Liver (tissue), 9 donors: ENCODE data around the gene POU4F3. TPM values are rescaled to one million over a fixed set of nuclear protein-coding genes. Genes with fewer than 3 reads are reported as not detected.

Source experiments
- DNase-seq: peaks from one replicate; pipeline ENCODE4 v3.0.0-alpha.2; 2017; ENCODE audit warnings: low spot score
- H3K27ac ChIP-seq, 2 donors: one replicate each; pipeline ENCODE4 v1.7.0; 2013; ENCODE audit warnings: inconsistent platforms in 2 of 2, low read length in 2 of 2, control low read depth in 1 of 2, low read depth in 1 of 2, mild to moderate bottlenecking in 1 of 2
- H3K27me3 ChIP-seq, 4 donors: one replicate each; pipeline versions ENCODE4 v1.6.1 to v1.7.0; 2013; ENCODE audit warnings: low read length in 3 of 4, inconsistent platforms in 1 of 4, mild to moderate bottlenecking in 1 of 4, moderate library complexity in 1 of 4; ENCODE audit not compliant: control insufficient read depth in 4 of 4, insufficient read depth in 4 of 4
- H3K36me3 ChIP-seq, 4 donors: one replicate each; pipeline versions ENCODE4 v1.6.1 to v1.7.0; 2013; ENCODE audit warnings: low read length in 3 of 4, mild to moderate bottlenecking in 3 of 4, low read depth in 1 of 4, moderate library complexity in 1 of 4; ENCODE audit not compliant: control insufficient read depth in 4 of 4, insufficient read depth in 3 of 4
- H3K4me1 ChIP-seq, 4 donors: one replicate each; pipeline versions ENCODE4 v1.6.1 to v1.7.0; 2013; ENCODE audit warnings: low read length in 3 of 4, mild to moderate bottlenecking in 3 of 4, moderate library complexity in 1 of 4; ENCODE audit not compliant: control insufficient read depth in 4 of 4, insufficient read depth in 4 of 4
- H3K4me3 ChIP-seq, 3 donors: one replicate each; pipeline versions ENCODE4 v1.6.1 to v1.7.0; 2013; ENCODE audit warnings: low read length in 3 of 3, control low read depth in 1 of 3, low read depth in 1 of 3, mild to moderate bottlenecking in 1 of 3
- H3K9ac ChIP-seq, 2 donors: one replicate each; pipeline ENCODE4 v1.7.0; 2013; ENCODE audit warnings: low read length in 2 of 2, mild to moderate bottlenecking in 2 of 2, moderate library complexity in 2 of 2, control low read depth in 1 of 2, low read depth in 1 of 2
- H3K9me3 ChIP-seq, 4 donors: one replicate each; pipeline versions ENCODE4 v1.6.1 to v1.7.0; 2013; ENCODE audit warnings: low read length in 3 of 4; ENCODE audit not compliant: control insufficient read depth in 4 of 4
- ATF3 ChIP-seq: IDR thresholded peaks from 2 replicates; pipeline ENCODE4 v1.6.1; 2016; ENCODE audit warnings: antibody characterized with exemption
- EGR1 ChIP-seq, 2 donors: IDR thresholded peaks; 2 replicates each; pipeline ENCODE4 v1.6.1; 2016 to 2018; ENCODE audit warnings: antibody characterized with exemption in 2 of 2, low read depth in 2 of 2
- FOXA2 ChIP-seq: IDR thresholded peaks from 2 replicates; pipeline ENCODE4 v1.6.1; 2016; ENCODE audit warnings: antibody characterized with exemption
- GABPA ChIP-seq, 2 donors: IDR thresholded peaks in 1 of 2; conservative IDR thresholded peaks in 1 of 2; 2 replicates each; pipeline ENCODE4 v1.6.1; 2016; ENCODE audit warnings: antibody characterized with exemption in 2 of 2, mild to moderate bottlenecking in 1 of 2, moderate library complexity in 1 of 2
- HNF4A ChIP-seq, 2 donors: conservative IDR thresholded peaks; 2 replicates each; pipeline ENCODE4 v1.6.1; 2016; ENCODE audit warnings: antibody characterized with exemption in 2 of 2, mild to moderate bottlenecking in 2 of 2
- HNF4G ChIP-seq: IDR thresholded peaks from 2 replicates; pipeline ENCODE4 v1.6.1; 2016; ENCODE audit warnings: antibody characterized with exemption
- JUND ChIP-seq, 2 donors: IDR thresholded peaks; 2 replicates each; pipeline ENCODE4 v1.6.1; 2016; ENCODE audit warnings: antibody characterized with exemption in 2 of 2
- MAX ChIP-seq: IDR thresholded peaks from 2 replicates; pipeline ENCODE4 v1.6.1; 2016; ENCODE audit warnings: antibody characterized with exemption
- NR2F2 ChIP-seq: IDR thresholded peaks from 2 replicates; pipeline ENCODE4 v1.6.1; 2016; ENCODE audit warnings: antibody characterized with exemption
- RAD21 ChIP-seq, 2 donors: IDR thresholded peaks; 2 replicates each; pipeline ENCODE4 v1.6.1; 2016; ENCODE audit warnings: antibody characterized with exemption in 2 of 2, mild to moderate bottlenecking in 2 of 2
- RXRA ChIP-seq, 2 donors: IDR thresholded peaks; 2 replicates each; pipeline ENCODE4 v1.6.1; 2017 to 2018; ENCODE audit warnings: antibody characterized with exemption in 2 of 2, mild to moderate bottlenecking in 1 of 2
- SP1 ChIP-seq: IDR thresholded peaks from 2 replicates; pipeline ENCODE4 v1.6.1; 2018; ENCODE audit warnings: antibody characterized with exemption, mild to moderate bottlenecking
- TAF1 ChIP-seq: conservative IDR thresholded peaks from 2 replicates; pipeline ENCODE4 v1.6.1; 2016; ENCODE audit warnings: antibody characterized with exemption, mild to moderate bottlenecking
- YY1 ChIP-seq: IDR thresholded peaks from 2 replicates; pipeline ENCODE4 v1.6.1; 2016; ENCODE audit warnings: antibody characterized with exemption, mild to moderate bottlenecking
- WGBS: extraction: QIAGEN DNeasy Blood & Tissue Kit; methylation state at CpG from one replicate; pipeline ENCODE4 v1.1.7; 2013; 5-methylcytosine and 5-hydroxymethylcytosine counted together
- polyA plus RNA-seq, 2 donors: library from polyadenylated mRNA; stranded (reverse) in 1 of 2; unstranded in 1 of 2; fragments of 200-250 nt in 1 of 2; fragments of >200 nt in 1 of 2; fragmentation: Nextera tagmentation in 1 of 2; extraction: Ambion mirVana in 1 of 2; gene quantifications; one replicate each; pipeline versions ENCODE4 v1.2.1 to v1.2.3, GENCODE V29; 2013 to 2015
- total RNA-seq, 2 donors: library from RNA; depleted of rRNA; stranded (reverse); fragments of >200 nt; gene quantifications; one replicate each; pipeline ENCODE4 v1.2.3, GENCODE V29; 2014
- TF ChIP-seq, protein P1 (sequence below): fragments of 150-350 bp; IDR thresholded peaks from 2 replicates; pipeline ENCODE4 v1.5.1; 2017; ENCODE audit warnings: improper control_type of control experiment, low read depth, low read length; ENCODE audit not compliant: missing input control
- TF ChIP-seq, protein P2 (sequence below): IDR thresholded peaks from 2 replicates; pipeline ENCODE4 v1.6.1; 2016; ENCODE audit warnings: antibody characterized with exemption
- TF ChIP-seq, protein P3 (sequence below): IDR thresholded peaks from 2 replicates; pipeline ENCODE4 v1.6.1; 2016; ENCODE audit warnings: antibody characterized with exemption, mild to moderate bottlenecking
- donor health status: healthy.
- donor health status: healthy.
- donor health status: healthy.
- donor health status: healthy.
- donor health status: healthy.

Gene POU4F3
- total and polyA plus RNA-seq, 4 donors, result not detected

GRCh38 chr5:146390469-146390868, 51.8 kb downstream of the POU4F3 start:
- Histone ChIP-seq H3K9me3 (no peaks in the 10 kb centered on the region), H3K4me1 (no peaks in the 10 kb centered on the region), H3K4me3 (no peak overlapping the region), H3K36me3 (no peaks in the 10 kb centered on the region), H3K27ac (no peak overlapping the region), H3K9ac (no peak overlapping the region), H3K27me3 (peaks cover 0 to 4% (median 2%) of the 10 kb centered on the region in 4 donors)
- TF ChIP-seq GABPA (IDR thresholded peaks at IDR 0.05 in 1 of 2, conservative IDR thresholded peaks at IDR 0.05 in 1 of 2), result no peak
- TF ChIP-seq, protein P1, sequence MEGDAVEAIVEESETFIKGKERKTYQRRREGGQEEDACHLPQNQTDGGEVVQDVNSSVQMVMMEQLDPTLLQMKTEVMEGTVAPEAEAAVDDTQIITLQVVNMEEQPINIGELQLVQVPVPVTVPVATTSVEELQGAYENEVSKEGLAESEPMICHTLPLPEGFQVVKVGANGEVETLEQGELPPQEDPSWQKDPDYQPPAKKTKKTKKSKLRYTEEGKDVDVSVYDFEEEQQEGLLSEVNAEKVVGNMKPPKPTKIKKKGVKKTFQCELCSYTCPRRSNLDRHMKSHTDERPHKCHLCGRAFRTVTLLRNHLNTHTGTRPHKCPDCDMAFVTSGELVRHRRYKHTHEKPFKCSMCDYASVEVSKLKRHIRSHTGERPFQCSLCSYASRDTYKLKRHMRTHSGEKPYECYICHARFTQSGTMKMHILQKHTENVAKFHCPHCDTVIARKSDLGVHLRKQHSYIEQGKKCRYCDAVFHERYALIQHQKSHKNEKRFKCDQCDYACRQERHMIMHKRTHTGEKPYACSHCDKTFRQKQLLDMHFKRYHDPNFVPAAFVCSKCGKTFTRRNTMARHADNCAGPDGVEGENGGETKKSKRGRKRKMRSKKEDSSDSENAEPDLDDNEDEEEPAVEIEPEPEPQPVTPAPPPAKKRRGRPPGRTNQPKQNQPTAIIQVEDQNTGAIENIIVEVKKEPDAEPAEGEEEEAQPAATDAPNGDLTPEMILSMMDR, result no peak
- no peak for TF ChIP-seq HNF4G
- TF ChIP-seq, protein P2, sequence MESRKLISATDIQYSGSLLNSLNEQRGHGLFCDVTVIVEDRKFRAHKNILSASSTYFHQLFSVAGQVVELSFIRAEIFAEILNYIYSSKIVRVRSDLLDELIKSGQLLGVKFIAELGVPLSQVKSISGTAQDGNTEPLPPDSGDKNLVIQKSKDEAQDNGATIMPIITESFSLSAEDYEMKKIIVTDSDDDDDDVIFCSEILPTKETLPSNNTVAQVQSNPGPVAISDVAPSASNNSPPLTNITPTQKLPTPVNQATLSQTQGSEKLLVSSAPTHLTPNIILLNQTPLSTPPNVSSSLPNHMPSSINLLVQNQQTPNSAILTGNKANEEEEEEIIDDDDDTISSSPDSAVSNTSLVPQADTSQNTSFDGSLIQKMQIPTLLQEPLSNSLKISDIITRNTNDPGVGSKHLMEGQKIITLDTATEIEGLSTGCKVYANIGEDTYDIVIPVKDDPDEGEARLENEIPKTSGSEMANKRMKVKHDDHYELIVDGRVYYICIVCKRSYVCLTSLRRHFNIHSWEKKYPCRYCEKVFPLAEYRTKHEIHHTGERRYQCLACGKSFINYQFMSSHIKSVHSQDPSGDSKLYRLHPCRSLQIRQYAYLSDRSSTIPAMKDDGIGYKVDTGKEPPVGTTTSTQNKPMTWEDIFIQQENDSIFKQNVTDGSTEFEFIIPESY, result no peak
- no peak for TF ChIP-seq ATF3
- no peak for TF ChIP-seq FOXA2
- no peak for TF ChIP-seq RXRA (IDR thresholded peaks at IDR 0.05)
- TF ChIP-seq HNF4A (conservative IDR thresholded peaks at IDR 0.05), result no peak
- no peak for TF ChIP-seq MAX
- TF ChIP-seq JUND (IDR thresholded peaks at IDR 0.05), result no peak
- no peak for TF ChIP-seq NR2F2
- TF ChIP-seq YY1, result no peak
- TF ChIP-seq, protein P3, sequence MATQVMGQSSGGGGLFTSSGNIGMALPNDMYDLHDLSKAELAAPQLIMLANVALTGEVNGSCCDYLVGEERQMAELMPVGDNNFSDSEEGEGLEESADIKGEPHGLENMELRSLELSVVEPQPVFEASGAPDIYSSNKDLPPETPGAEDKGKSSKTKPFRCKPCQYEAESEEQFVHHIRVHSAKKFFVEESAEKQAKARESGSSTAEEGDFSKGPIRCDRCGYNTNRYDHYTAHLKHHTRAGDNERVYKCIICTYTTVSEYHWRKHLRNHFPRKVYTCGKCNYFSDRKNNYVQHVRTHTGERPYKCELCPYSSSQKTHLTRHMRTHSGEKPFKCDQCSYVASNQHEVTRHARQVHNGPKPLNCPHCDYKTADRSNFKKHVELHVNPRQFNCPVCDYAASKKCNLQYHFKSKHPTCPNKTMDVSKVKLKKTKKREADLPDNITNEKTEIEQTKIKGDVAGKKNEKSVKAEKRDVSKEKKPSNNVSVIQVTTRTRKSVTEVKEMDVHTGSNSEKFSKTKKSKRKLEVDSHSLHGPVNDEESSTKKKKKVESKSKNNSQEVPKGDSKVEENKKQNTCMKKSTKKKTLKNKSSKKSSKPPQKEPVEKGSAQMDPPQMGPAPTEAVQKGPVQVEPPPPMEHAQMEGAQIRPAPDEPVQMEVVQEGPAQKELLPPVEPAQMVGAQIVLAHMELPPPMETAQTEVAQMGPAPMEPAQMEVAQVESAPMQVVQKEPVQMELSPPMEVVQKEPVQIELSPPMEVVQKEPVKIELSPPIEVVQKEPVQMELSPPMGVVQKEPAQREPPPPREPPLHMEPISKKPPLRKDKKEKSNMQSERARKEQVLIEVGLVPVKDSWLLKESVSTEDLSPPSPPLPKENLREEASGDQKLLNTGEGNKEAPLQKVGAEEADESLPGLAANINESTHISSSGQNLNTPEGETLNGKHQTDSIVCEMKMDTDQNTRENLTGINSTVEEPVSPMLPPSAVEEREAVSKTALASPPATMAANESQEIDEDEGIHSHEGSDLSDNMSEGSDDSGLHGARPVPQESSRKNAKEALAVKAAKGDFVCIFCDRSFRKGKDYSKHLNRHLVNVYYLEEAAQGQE, result no peak
- TF ChIP-seq RAD21 (IDR thresholded peaks at IDR 0.05), result no peak
- TF ChIP-seq TAF1, result no peak
- TF ChIP-seq SP1, result no peak
- TF ChIP-seq EGR1 (IDR thresholded peaks at IDR 0.05; ENCODE audit: low read depth in 2 of 2), result no peak
- no peak for DNase-seq
- 23% methylated on average over 2 of the region's 2 CpGs for WGBS

Other genes starting within 250 kb of the POU4F3 start
- not detected for gene PLAC8L1, start 233.3 kb upstream of the POU4F3 start, total RNA-seq
- under 1 TPM in 1 of 2 donors, not detected in 1; 0.28 TPM for gene PLAC8L1, start 233.3 kb upstream of the POU4F3 start, polyA plus RNA-seq
- 10 to 100 TPM; 39.1 to 48.1 TPM for gene LARS1, start 156.2 kb upstream of the POU4F3 start, total RNA-seq
- gene LARS1, start 156.2 kb upstream of the POU4F3 start, polyA plus RNA-seq, result 10 to 100 TPM; 11.4 to 25.1 TPM
- gene RBM27, start 135.2 kb upstream of the POU4F3 start, total RNA-seq, result 10 to 100 TPM; 15.5 to 16.7 TPM
- 1 to 10 TPM; 2.7 to 4.0 TPM for gene RBM27, start 135.2 kb upstream of the POU4F3 start, polyA plus RNA-seq
- 10 to 100 TPM; 20.9 to 26.6 TPM for gene TCERG1, start 108.5 kb downstream of the POU4F3 start, total RNA-seq
- gene TCERG1, start 108.5 kb downstream of the POU4F3 start, polyA plus RNA-seq, result 10 to 100 TPM in 1 of 2 donors, 1 to 10 TPM in 1; 7.8 to 11.1 TPM
- not detected for gene GPR151, start 177.4 kb downstream of the POU4F3 start, total RNA-seq
- gene GPR151, start 177.4 kb downstream of the POU4F3 start, polyA plus RNA-seq, result not detected